Stromal cell of bone marrow (primary cell): ENCODE measurements around the gene BUB1B.

Experiments
- DNase-seq: peaks from one replicate; pipeline ENCODE4 v3.0.0-alpha.2; 2012; ENCODE audit warnings: low read depth

BUB1B gene

GRCh38 chr15:40190591-40190990, 29.7 kb downstream of the BUB1B start:
- peak; percentile 50 for DNase-seq

- peak; percentile 8 for DNase-seq
Observed at GRCh38 chr15:40192942-40193341, 32.1 kb downstream of the BUB1B start.

GRCh38 chr15:40197434-40197833, 36.6 kb downstream of the BUB1B start:
- DNase-seq, result no peak

GRCh38 chr15:40198355-40199085, 37.7 kb downstream of the BUB1B start:
- DNase-seq, result no peak

- DNase-seq, result no peak
Observed at GRCh38 chr15:40204100-40204499, 43.2 kb downstream of the BUB1B start.

GRCh38 chr15:40217166-40217824, 56.4 kb downstream of the BUB1B start:
- DNase-seq, result peak; percentile 50

- no peak for DNase-seq
Observed at GRCh38 chr15:40219801-40220200, 58.9 kb downstream of the BUB1B start.

GRCh38 chr15:40222131-40222530, 61.3 kb downstream of the BUB1B start:
- no peak for DNase-seq

GRCh38 chr15:40226736-40227135, 65.9 kb downstream of the BUB1B start:
- DNase-seq, result no peak

GRCh38 chr15:40229316-40229715, 68.4 kb downstream of the BUB1B start:
- DNase-seq, result no peak

- DNase-seq, result no peak
Observed at GRCh38 chr15:40229956-40230355, 69.1 kb downstream of the BUB1B start.

GRCh38 chr15:40232625-40233070, 71.8 kb downstream of the BUB1B start:
- DNase-seq, result no peak

GRCh38 chr15:40233727-40234577, 73.1 kb downstream of the BUB1B start:
- DNase-seq, result no peak

GRCh38 chr15:40234783-40235182, 73.9 kb downstream of the BUB1B start:
- no peak for DNase-seq

GRCh38 chr15:40235201-40235885, 74.5 kb downstream of the BUB1B start:
- DNase-seq, result no peak

GRCh38 chr15:40238532-40239403, 77.9 kb downstream of the BUB1B start, which contains the start of gene PAK6:
PAK6 (plus strand) TSS chr15:40239063; CDS start chr15:40264786, 25,723 bp downstream.
- DNase-seq, result no peak

- no peak for DNase-seq
Observed at GRCh38 chr15:40239404-40239692, 78.5 kb downstream of the BUB1B start.

- DNase-seq, result no peak
Observed at GRCh38 chr15:40239693-40240618, 79.1 kb downstream of the BUB1B start.

- no peak for DNase-seq
Observed at GRCh38 chr15:40240619-40241221, 79.9 kb downstream of the BUB1B start.
